Cardiac muscle cell (in vitro differentiated cells and primary cell): Measurements from ENCODE around the gene TAS2R10. TPM values are rescaled to one million over a fixed set of nuclear protein-coding genes. Genes with fewer than 3 reads are reported as not detected.

Experiments
- DNase-seq, 2 donors: peaks; one replicate each; pipeline versions ENCODE4 v3.0.0 to v3.0.0-alpha.2; 2010 to 2017; ENCODE audit warnings: low read depth in 1 of 2, low spot score in 1 of 2
- H3K27ac ChIP-seq: fragments of 200-600 bp; sonication (generic); 2 replicates; pipeline ENCODE4 v1.5.1; 2016
- H3K27me3 ChIP-seq: fragments of 200-600 bp; sonication (generic); 2 replicates; pipeline ENCODE4 v1.6.0; 2016; ENCODE audit warnings: control low read depth
- H3K36me3 ChIP-seq: fragments of 200-600 bp; sonication (generic); 2 replicates; pipeline ENCODE4 v1.5.1; 2016; ENCODE audit warnings: control low read depth
- H3K4me1 ChIP-seq: fragments of 200-600 bp; sonication (generic); 2 replicates; pipeline ENCODE4 v1.8.1; 2017; ENCODE audit warnings: low read depth, mild to moderate bottlenecking, mixed run types
- H3K4me3 ChIP-seq: fragments of 200-600 bp; sonication (generic); 2 replicates; pipeline ENCODE4 v1.5.1; 2016; ENCODE audit warnings: mild to moderate bottlenecking
- H3K9me3 ChIP-seq: fragments of 200-600 bp; sonication (generic); 2 replicates; pipeline ENCODE4 v1.5.1; 2017; ENCODE audit warnings: low read depth, mild to moderate bottlenecking, control low read depth
- CTCF ChIP-seq: IDR thresholded peaks from 2 replicates; pipeline ENCODE4 v1.5.1; 2012; ENCODE audit warnings: low read depth, mild to moderate bottlenecking, low read length
- polyA plus RNA-seq: library from polyadenylated mRNA; unstranded; fragments of >200 nt; fragmentation: Nextera tagmentation; extraction: Ambion mirVana; gene quantifications from 2 replicates; pipeline ENCODE4 v1.2.1, GENCODE V29; 2016
- total RNA-seq: library from RNA; depleted of rRNA; stranded (reverse); fragments of >200 nt; gene quantifications from 2 replicates; pipeline ENCODE4 v1.2.3, GENCODE V29; 2016

Gene TAS2R10
- total and polyA plus RNA-seq, 2 experiments from 2014 or later: 1.1 to 1.9 TPM

- H3K4me1 ChIP-seq: no peaks in the 10 kb centered on the region
- DNase-seq: no peak
- H3K36me3 ChIP-seq: no peaks in the 10 kb centered on the region
- no peak for TF ChIP-seq CTCF
- H3K27ac ChIP-seq: no peak overlapping the region
- H3K9me3 ChIP-seq: no peaks in the 10 kb centered on the region
- H3K27me3 ChIP-seq: peaks cover 5% of the 10 kb centered on the region
- H3K4me3 ChIP-seq: no peak overlapping the region
Measured at GRCh38 chr12:10779103-10779502, 47.1 kb downstream of the TAS2R10 start.

Other genes starting within 250 kb of the TAS2R10 start
- gene MAGOHB, start 212.7 kb downstream of the TAS2R10 start, total RNA-seq: 10.8 and 14.2 TPM in 2 replicates
- 39.5 and 57.6 TPM in 2 replicates for gene MAGOHB, start 212.7 kb downstream of the TAS2R10 start, polyA plus RNA-seq
- 0.21 and 0.74 TPM in 2 replicates for gene STYK1, start 152.3 kb downstream of the TAS2R10 start, total RNA-seq
- 0.65 and 2.3 TPM in 2 replicates for gene STYK1, start 152.3 kb downstream of the TAS2R10 start, polyA plus RNA-seq
- gene YBX3, start 103.0 kb downstream of the TAS2R10 start, total RNA-seq: 142 and 173 TPM in 2 replicates
- gene YBX3, start 103.0 kb downstream of the TAS2R10 start, polyA plus RNA-seq: 212 and 278 TPM in 2 replicates
- not detected in 2 replicates for gene TAS2R7, start 23.7 kb downstream of the TAS2R10 start, total RNA-seq
- not detected in 2 replicates for gene TAS2R7, start 23.7 kb downstream of the TAS2R10 start, polyA plus RNA-seq
- gene TAS2R8, start 19.1 kb downstream of the TAS2R10 start, total RNA-seq: 0.45 TPM in 1 of 2 replicates, not detected in the other
- gene TAS2R8, start 19.1 kb downstream of the TAS2R10 start, polyA plus RNA-seq: not detected in 2 replicates
- 0.21 and 1.8 TPM in 2 replicates for gene TAS2R9, start 16.2 kb downstream of the TAS2R10 start, total RNA-seq
- gene TAS2R9, start 16.2 kb downstream of the TAS2R10 start, polyA plus RNA-seq: not detected in 2 replicates
- gene PRR4, start 23.1 kb upstream of the TAS2R10 start, total RNA-seq: 0.67 and 8.8 TPM in 2 replicates
- gene PRR4, start 23.1 kb upstream of the TAS2R10 start, polyA plus RNA-seq: 5.3 and 7.1 TPM in 2 replicates
- 30.2 and 35.0 TPM in 2 replicates for gene PRH1, start 57.9 kb upstream of the TAS2R10 start, total RNA-seq
- 35.3 and 38.6 TPM in 2 replicates for gene PRH1, start 57.9 kb upstream of the TAS2R10 start, polyA plus RNA-seq
- gene TAS2R13, start 83.2 kb upstream of the TAS2R10 start, total RNA-seq: 0.11 and 0.69 TPM in 2 replicates
- not detected in 2 replicates for gene TAS2R13, start 83.2 kb upstream of the TAS2R10 start, polyA plus RNA-seq
- gene PRH2, start 102.9 kb upstream of the TAS2R10 start, total RNA-seq: not detected in 2 replicates
- gene PRH2, start 102.9 kb upstream of the TAS2R10 start, polyA plus RNA-seq: 0.43 and 2.1 TPM in 2 replicates
- 1.2 and 3.2 TPM in 2 replicates for gene TAS2R14, start 112.9 kb upstream of the TAS2R10 start, total RNA-seq
- gene TAS2R14, start 112.9 kb upstream of the TAS2R10 start, polyA plus RNA-seq: 1.0 and 3.0 TPM in 2 replicates
- 1.1 and 1.9 TPM in 2 replicates for gene TAS2R50, start 160.6 kb upstream of the TAS2R10 start, total RNA-seq
- gene TAS2R50, start 160.6 kb upstream of the TAS2R10 start, polyA plus RNA-seq: 0.23 TPM in 1 of 2 replicates, not detected in the other
- gene TAS2R20, start 171.9 kb upstream of the TAS2R10 start, total RNA-seq: 0.49 and 3.6 TPM in 2 replicates
- gene TAS2R20, start 171.9 kb upstream of the TAS2R10 start, polyA plus RNA-seq: 0.25 and 0.61 TPM in 2 replicates
- gene TAS2R19, start 196.3 kb upstream of the TAS2R10 start, total RNA-seq: 1.8 and 3.5 TPM in 2 replicates
- not detected in 2 replicates for gene TAS2R19, start 196.3 kb upstream of the TAS2R10 start, polyA plus RNA-seq
- gene TAS2R31, start 205.0 kb upstream of the TAS2R10 start, total RNA-seq: 1.3 and 3.0 TPM in 2 replicates
- 0.29 and 0.62 TPM in 2 replicates for gene TAS2R31, start 205.0 kb upstream of the TAS2R10 start, polyA plus RNA-seq
- 0.42 and 0.63 TPM in 2 replicates for gene TAS2R46, start 235.9 kb upstream of the TAS2R10 start, total RNA-seq
- 0.24 and 0.51 TPM in 2 replicates for gene TAS2R46, start 235.9 kb upstream of the TAS2R10 start, polyA plus RNA-seq